ENCODE results near the gene SDK1. TPM values are rescaled to one million over a fixed set of nuclear protein-coding genes. Genes with fewer than 3 reads are reported as not detected.

SDK1 gene
- total and polyA plus RNA-seq, 2 of the 8 experiments (the other 6 are each of a cell fraction or from before 2014, with no cell fraction given): 3.3 to 7.2 TPM

- H3K4ac ChIP-seq (replicated peaks; ENCODE audit: insufficient read length, low read depth, low read length): no peak overlapping the region
- DNase-seq (ENCODE audit: low read depth in 1 of 2, low spot score in 2 of 2) (no peak), FAIRE-seq (no peak)
- no peak overlapping the region for H3K27ac ChIP-seq (ENCODE audit: low read depth, low read length)
- CTCF ChIA-PET (ENCODE audit: partially characterized antibody): no interaction called here
- peaks cover 0 to 10% (median 4%) of the 10 kb centered on the region in 4 experiments; a peak in 6 of 7 replicates for H3K4me1 ChIP-seq (replicated peaks in 1 of 4; ENCODE audit: control insufficient read depth in 3 of 4, insufficient read depth in 4 of 4, low read length in 3 of 4)
- no peak overlapping the region for H4K8ac ChIP-seq (ENCODE audit: extremely low read depth, insufficient read depth, low read length)
- no peak overlapping the region for H2BK120ac ChIP-seq (replicated peaks; ENCODE audit: low read depth, low read length)
- no peak overlapping the region for H2AK5ac ChIP-seq (ENCODE audit: low read depth, low read length)
- no peaks in the 10 kb centered on the region for H3K36me3 ChIP-seq (ENCODE audit: control insufficient read depth in 2 of 4, insufficient read depth in 4 of 4, low read length in 3 of 4)
- H3K56ac ChIP-seq (replicated peaks; ENCODE audit: insufficient read length, low read depth, low read length): no peak overlapping the region
- no peaks in the 10 kb centered on the region for H4K20me1 ChIP-seq (replicated peaks in 1 of 2; ENCODE audit: control insufficient read depth in 1 of 2, insufficient read depth in 2 of 2, low read length in 2 of 2)
- no peaks in the 10 kb centered on the region for H3K23me2 ChIP-seq (ENCODE audit: low read depth, low read length)
- no peak overlapping the region for H3K14ac ChIP-seq (ENCODE audit: insufficient read length)
- WGBS, 2 experiments (ENCODE audit: extremely low coverage in 1 of 2, insufficient coverage in 1 of 2, insufficient read length in 1 of 2, insufficient replicate concordance in 2 of 2, low coverage in 1 of 2, low lambda C conversion rate in 2 of 2, missing lambda C conversion rate in 1 of 2): 93% methylated on average over 8 of the region's 8 CpGs; no CpG with 5 or more reads in 1 of the 2 experiments
- no peak overlapping the region for H3K9ac ChIP-seq (replicated peaks in 1 of 4; ENCODE audit: extremely low read depth in 1 of 4, low read depth in 3 of 4, low read length in 3 of 4)
- no peak overlapping the region for H3K23ac ChIP-seq (ENCODE audit: insufficient read length)
- no peaks in the 10 kb centered on the region for H3K27me3 ChIP-seq (replicated peaks in 1 of 4; ENCODE audit: control insufficient read depth in 3 of 4, extremely low read depth in 1 of 4, insufficient read depth in 3 of 4, low read length in 3 of 4)
- no peak overlapping the region for H3K18ac ChIP-seq (ENCODE audit: extremely low read depth, low read length)
- H3K4me3 ChIP-seq (ENCODE audit: extremely low read depth in 1 of 4, insufficient read depth in 2 of 4, low read depth in 3 of 4, low read length in 4 of 4): no peak overlapping the region
- no peak overlapping the region for H4K5ac ChIP-seq (ENCODE audit: insufficient read length, low read depth, low read length)
- H2BK15ac ChIP-seq (ENCODE audit: low read length): no peak overlapping the region
- no peak overlapping the region for H4K91ac ChIP-seq (replicated peaks; ENCODE audit: insufficient read length, low read length)
- H2BK20ac ChIP-seq (ENCODE audit: low read length): no peak overlapping the region
- H3K79me2 ChIP-seq (ENCODE audit: control insufficient read depth in 1 of 2, insufficient read depth in 2 of 2, low read length in 2 of 2): no peaks in the 10 kb centered on the region
- peaks cover 11 to 15% of the 10 kb centered on the region in 2 experiments for H3K9me3 ChIP-seq (ENCODE audit: insufficient read depth in 2 of 2, low read depth in 1 of 2, low read length in 1 of 2)
- H3K79me1 ChIP-seq (ENCODE audit: low read depth, low read length): no peaks in the 10 kb centered on the region
- 0 out of 2 replicates have a peak overlapping the region, but pooled peaks have one; percentile 62 for H2BK12ac ChIP-seq (ENCODE audit: low read depth, low read length)
- H3K4me2 ChIP-seq (ENCODE audit: insufficient read depth in 1 of 2, low read depth in 2 of 2, low read length in 2 of 2): no peak overlapping the region
- POLR2A ChIA-PET (ENCODE audit: partially characterized antibody): no interaction called here
- H2AFZ ChIP-seq (ENCODE audit: low read length): no peak overlapping the region
- no peak overlapping the region for H2BK5ac ChIP-seq (ENCODE audit: low read depth, low read length)
- TF ChIP-seq ASH2L (IDR thresholded peaks at IDR 0.05; ENCODE audit: low read length) (no peak), ZNF274 (IDR thresholded peaks at IDR 0.05; ENCODE audit: borderline replicate concordance, extremely low read depth, low read length) (no peak), RAD21 (IDR thresholded peaks at IDR 0.05 in 1 of 2, conservative IDR thresholded peaks at IDR 0.05 in 1 of 2; ENCODE audit: low read depth in 2 of 2, low read length in 2 of 2) (no peak), TEAD4 (IDR thresholded peaks at IDR 0.05; ENCODE audit: low read depth, low read length) (no peak), TBP (IDR thresholded peaks at IDR 0.05; ENCODE audit: low read depth, low read length) (no peak), TAF1 (IDR thresholded peaks at IDR 0.05; ENCODE audit: low read depth, low read length) (no peak), EGR1 (IDR thresholded peaks at IDR 0.05; ENCODE audit: borderline replicate concordance, low read depth, low read length) (no peak), POU5F1 (IDR thresholded peaks at IDR 0.05; ENCODE audit: low read depth, low read length) (no peak)
Measured at GRCh38 chr7:4015371-4015770, 714.3 kb downstream of the SDK1 start.
